ENCODE results near the gene ESR2.

GRCh38 chr14:64229489-64229888 lies 64.7 kb downstream of the ESR2 start:
- TF ChIP-seq, protein P1, sequence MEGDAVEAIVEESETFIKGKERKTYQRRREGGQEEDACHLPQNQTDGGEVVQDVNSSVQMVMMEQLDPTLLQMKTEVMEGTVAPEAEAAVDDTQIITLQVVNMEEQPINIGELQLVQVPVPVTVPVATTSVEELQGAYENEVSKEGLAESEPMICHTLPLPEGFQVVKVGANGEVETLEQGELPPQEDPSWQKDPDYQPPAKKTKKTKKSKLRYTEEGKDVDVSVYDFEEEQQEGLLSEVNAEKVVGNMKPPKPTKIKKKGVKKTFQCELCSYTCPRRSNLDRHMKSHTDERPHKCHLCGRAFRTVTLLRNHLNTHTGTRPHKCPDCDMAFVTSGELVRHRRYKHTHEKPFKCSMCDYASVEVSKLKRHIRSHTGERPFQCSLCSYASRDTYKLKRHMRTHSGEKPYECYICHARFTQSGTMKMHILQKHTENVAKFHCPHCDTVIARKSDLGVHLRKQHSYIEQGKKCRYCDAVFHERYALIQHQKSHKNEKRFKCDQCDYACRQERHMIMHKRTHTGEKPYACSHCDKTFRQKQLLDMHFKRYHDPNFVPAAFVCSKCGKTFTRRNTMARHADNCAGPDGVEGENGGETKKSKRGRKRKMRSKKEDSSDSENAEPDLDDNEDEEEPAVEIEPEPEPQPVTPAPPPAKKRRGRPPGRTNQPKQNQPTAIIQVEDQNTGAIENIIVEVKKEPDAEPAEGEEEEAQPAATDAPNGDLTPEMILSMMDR (IDR thresholded peaks at IDR 0.05) = no peak
- TF ChIP-seq POLR2A (IDR thresholded peaks at IDR 0.05) (no peak), EP300 (IDR thresholded peaks at IDR 0.05) (no peak)
